ENCODE data around the gene ZNF674. TPM values are rescaled to one million over a fixed set of nuclear protein-coding genes. Genes with fewer than 3 reads are reported as not detected.
"Not testable (repeated sequence)": the region's sequence is repeated elsewhere in the genome, so short reads cannot be mapped to it uniquely, and the experiment has no call there.

Gene ZNF674
- total and polyA plus RNA-seq, 2 donors (not counting 1 experiment from before 2014, with no cell fraction given): 0.84 to 2.3 TPM

- H3K4me3 ChIP-seq (ENCODE audit: control extremely low read depth in 1 of 5, extremely low read depth in 1 of 5, insufficient read depth in 1 of 5, low read depth in 2 of 5, low read length in 4 of 5); H3K27me3 Mint-ChIP-seq; H3K9me3 Mint-ChIP-seq (ENCODE audit: insufficient read depth); H3K4me1 ChIP-seq (ENCODE audit: control insufficient read depth in 2 of 2, insufficient read depth in 2 of 2, low read length in 2 of 2); H3K79me2 ChIP-seq (ENCODE audit: control insufficient read depth, insufficient read depth, low read length); H3K4me1 Mint-ChIP-seq; H3K27me3 ChIP-seq (replicated peaks in 1 of 4; ENCODE audit: control extremely low read depth in 1 of 4, control insufficient read depth in 3 of 4, insufficient read depth in 4 of 4, low read length in 3 of 4); H3K36me3 ChIP-seq (replicated peaks in 1 of 2; ENCODE audit: control extremely low read depth in 1 of 2, control insufficient read depth in 1 of 2, extremely low read depth in 1 of 2, insufficient read depth in 2 of 2, low read length in 1 of 2); DNase-seq; H3K27ac Mint-ChIP-seq; intact Hi-C loops (cut with micrococcal nuclease); CTCF ChIA-PET; H3K27ac ChIP-seq (ENCODE audit: low read length in 2 of 2); H3K9ac ChIP-seq (ENCODE audit: low read length); H4K20me1 ChIP-seq (ENCODE audit: control insufficient read depth, insufficient read depth, low read length, poor library complexity, severe bottlenecking); POLR2A ChIA-PET; ATAC-seq (ENCODE audit: low read depth); H2AFZ ChIP-seq (ENCODE audit: insufficient read depth, low read depth, low read length, poor library complexity, severe bottlenecking); H3K9me3 ChIP-seq (ENCODE audit: control extremely low read depth in 1 of 3, control insufficient read depth in 2 of 3, insufficient read depth in 1 of 3, low read length in 2 of 3); H3K4me3 Mint-ChIP-seq; H3K4me2 ChIP-seq (replicated peaks; ENCODE audit: low read depth, low read length, poor library complexity, severe bottlenecking): not testable (repeated sequence)
- WGBS (ENCODE audit: insufficient coverage): 37% methylated on average over 5 of the region's 12 CpGs
These were observed 15.3 kb downstream of the ZNF674 start for GRCh38 chrX:46529740-46530403.

- ATAC-seq (ENCODE audit: low read depth); H3K27ac Mint-ChIP-seq; H3K4me3 ChIP-seq (ENCODE audit: control extremely low read depth in 1 of 5, extremely low read depth in 1 of 5, insufficient read depth in 1 of 5, low read depth in 2 of 5, low read length in 4 of 5); H3K27me3 ChIP-seq (replicated peaks in 1 of 4; ENCODE audit: control extremely low read depth in 1 of 4, control insufficient read depth in 3 of 4, insufficient read depth in 4 of 4, low read length in 3 of 4); H3K79me2 ChIP-seq (ENCODE audit: control insufficient read depth, insufficient read depth, low read length); H3K4me2 ChIP-seq (replicated peaks; ENCODE audit: low read depth, low read length, poor library complexity, severe bottlenecking); H3K4me1 ChIP-seq (ENCODE audit: control insufficient read depth in 2 of 2, insufficient read depth in 2 of 2, low read length in 2 of 2); DNase-seq; CTCF ChIA-PET; H3K9ac ChIP-seq (ENCODE audit: low read length); H3K36me3 ChIP-seq (replicated peaks in 1 of 2; ENCODE audit: control extremely low read depth in 1 of 2, control insufficient read depth in 1 of 2, extremely low read depth in 1 of 2, insufficient read depth in 2 of 2, low read length in 1 of 2); H3K27me3 Mint-ChIP-seq; H3K4me3 Mint-ChIP-seq; H4K20me1 ChIP-seq (ENCODE audit: control insufficient read depth, insufficient read depth, low read length, poor library complexity, severe bottlenecking); intact Hi-C loops (cut with micrococcal nuclease); H3K9me3 ChIP-seq (ENCODE audit: control extremely low read depth in 1 of 3, control insufficient read depth in 2 of 3, insufficient read depth in 1 of 3, low read length in 2 of 3); H2AFZ ChIP-seq (ENCODE audit: insufficient read depth, low read depth, low read length, poor library complexity, severe bottlenecking); H3K9me3 Mint-ChIP-seq (ENCODE audit: insufficient read depth); POLR2A ChIA-PET; H3K4me1 Mint-ChIP-seq; H3K27ac ChIP-seq (ENCODE audit: low read length in 2 of 2): not testable (repeated sequence)
- no CpG with 5 or more reads among the region's 6 CpGs for WGBS (ENCODE audit: insufficient coverage)
These were observed 16.6 kb downstream of the ZNF674 start for GRCh38 chrX:46528640-46529039.
